A549 (cell line): Measurements from ENCODE around the gene ANXA6.

Experiments
- HOXA7 ChIP-seq: fragments of 250-450 bp; sonication (Bioruptor Pico); IDR thresholded peaks from 2 replicates; pipeline ENCODE4 v1.5.0; 2020; ENCODE audit warnings: mild to moderate bottlenecking, moderate library complexity
- POLR2A ChIP-seq: IDR thresholded peaks from 2 replicates; pipeline ENCODE4 v1.6.1; 2012; ENCODE audit warnings: mild to moderate bottlenecking, low read length
- RAD21 ChIP-seq, 2 experiments: fragments of >200 bp in 1 of 2; sonication (Bioruptor Twin) in 1 of 2; formaldehyde crosslinking in 1 of 2; IDR thresholded peaks in 1 of 2; conservative IDR thresholded peaks in 1 of 2; 2 replicates in 1 of 2; 3 replicates in 1 of 2; pipeline ENCODE4 v1.6.1; 2012 to 2018; ENCODE audit warnings: inconsistent platforms in 1 of 2
- REST ChIP-seq: fragments of 200-600 bp; sonication (generic); IDR thresholded peaks from 2 replicates; pipeline ENCODE4 v1.6.1; 2016; ENCODE audit warnings: antibody characterized with exemption, mild to moderate bottlenecking, moderate library complexity
- SMC3 ChIP-seq: fragments of >200 bp; sonication (Bioruptor Twin); formaldehyde crosslinking; IDR thresholded peaks from 3 replicates; pipeline ENCODE4 v1.6.1; 2018; ENCODE audit warnings: inconsistent platforms
- ZC3H11A ChIP-seq: fragments of 450-650 bp; IDR thresholded peaks from 2 replicates; pipeline ENCODE4 v1.6.1; 2014; ENCODE audit warnings: antibody characterized with exemption, mild to moderate bottlenecking
- TF ChIP-seq, protein P1 (sequence below): fragments of >200 bp; sonication (Bioruptor Twin); formaldehyde crosslinking; IDR thresholded peaks from 3 replicates; pipeline ENCODE4 v1.5.1; 2016

GRCh38 chr5:151164687-151165392 is 7.3 kb upstream of the ANXA6 start:
- TF ChIP-seq, protein P1, sequence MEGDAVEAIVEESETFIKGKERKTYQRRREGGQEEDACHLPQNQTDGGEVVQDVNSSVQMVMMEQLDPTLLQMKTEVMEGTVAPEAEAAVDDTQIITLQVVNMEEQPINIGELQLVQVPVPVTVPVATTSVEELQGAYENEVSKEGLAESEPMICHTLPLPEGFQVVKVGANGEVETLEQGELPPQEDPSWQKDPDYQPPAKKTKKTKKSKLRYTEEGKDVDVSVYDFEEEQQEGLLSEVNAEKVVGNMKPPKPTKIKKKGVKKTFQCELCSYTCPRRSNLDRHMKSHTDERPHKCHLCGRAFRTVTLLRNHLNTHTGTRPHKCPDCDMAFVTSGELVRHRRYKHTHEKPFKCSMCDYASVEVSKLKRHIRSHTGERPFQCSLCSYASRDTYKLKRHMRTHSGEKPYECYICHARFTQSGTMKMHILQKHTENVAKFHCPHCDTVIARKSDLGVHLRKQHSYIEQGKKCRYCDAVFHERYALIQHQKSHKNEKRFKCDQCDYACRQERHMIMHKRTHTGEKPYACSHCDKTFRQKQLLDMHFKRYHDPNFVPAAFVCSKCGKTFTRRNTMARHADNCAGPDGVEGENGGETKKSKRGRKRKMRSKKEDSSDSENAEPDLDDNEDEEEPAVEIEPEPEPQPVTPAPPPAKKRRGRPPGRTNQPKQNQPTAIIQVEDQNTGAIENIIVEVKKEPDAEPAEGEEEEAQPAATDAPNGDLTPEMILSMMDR: peak; percentile 93
- peak; percentile 93 to 97 for TF ChIP-seq RAD21 (conservative IDR thresholded peaks at IDR 0.05 in 1 of 2, IDR thresholded peaks at IDR 0.05 in 1 of 2)
- no peak for TF ChIP-seq ZC3H11A
- TF ChIP-seq REST: no peak
- TF ChIP-seq POLR2A: no peak
- TF ChIP-seq HOXA7 (CRISPR knock-in tag): no peak
- peak; percentile 86 for TF ChIP-seq SMC3
